IPS-18c (cell line): ENCODE results near the gene CCDC87.
A peak's percentile ranks its signal among the peaks of the same experiment; 100 is the strongest.
"Not testable (repeated sequence)": the region's sequence is repeated elsewhere in the genome, so short reads cannot be mapped to it uniquely, and the experiment has no call there.

Experiments used
- H3K4me3 ChIP-seq: 2 replicates; pipeline ENCODE4 v1.7.0; 2013; ENCODE audit warnings: low read depth, mild to moderate bottlenecking, low read length, moderate library complexity; ENCODE audit not compliant: insufficient read depth
- H3K9me3 ChIP-seq: one replicate; pipeline ENCODE4 v1.6.1; 2013; ENCODE audit warnings: mild to moderate bottlenecking, low read length, moderate library complexity; ENCODE audit not compliant: control insufficient read depth, insufficient read depth

CCDC87 gene

GRCh38 chr11:66546966-66547661 is 45.7 kb downstream of the CCDC87 start:
- Histone ChIP-seq H3K4me3 (peak overlapping the region; percentile 95), H3K9me3 (no peaks in the 10 kb centered on the region)

GRCh38 chr11:66546368-66546965 is 46.4 kb downstream of the CCDC87 start, which contains the start of gene ACTN3:
ACTN3 (plus strand) TSS chr11:66546903; CDS start chr11:66546938, 35 bp downstream.
- Histone ChIP-seq H3K4me3 (peak within 1 kb of the TSS; percentile 95), H3K9me3 (no peaks in the 10 kb centered on the region)

- Histone ChIP-seq H3K9me3 (no peaks in the 10 kb centered on the region), H3K4me3 (peak within 1 kb of the TSS; percentile 95)
Measured at GRCh38 chr11:66545701-66546367, 47.0 kb downstream of the CCDC87 start, which contains the start of gene ZDHHC24. ZDHHC24 (minus strand) TSS chr11:66546048; CDS start chr11:66546003, 45 bp downstream.

GRCh38 chr11:66544952-66545351 is 47.9 kb downstream of the CCDC87 start:
- peak overlapping the region; percentile 95; the same call in 1 of the 2 replicates for H3K4me3 ChIP-seq
- not testable (repeated sequence) for H3K9me3 ChIP-seq

DNA sequence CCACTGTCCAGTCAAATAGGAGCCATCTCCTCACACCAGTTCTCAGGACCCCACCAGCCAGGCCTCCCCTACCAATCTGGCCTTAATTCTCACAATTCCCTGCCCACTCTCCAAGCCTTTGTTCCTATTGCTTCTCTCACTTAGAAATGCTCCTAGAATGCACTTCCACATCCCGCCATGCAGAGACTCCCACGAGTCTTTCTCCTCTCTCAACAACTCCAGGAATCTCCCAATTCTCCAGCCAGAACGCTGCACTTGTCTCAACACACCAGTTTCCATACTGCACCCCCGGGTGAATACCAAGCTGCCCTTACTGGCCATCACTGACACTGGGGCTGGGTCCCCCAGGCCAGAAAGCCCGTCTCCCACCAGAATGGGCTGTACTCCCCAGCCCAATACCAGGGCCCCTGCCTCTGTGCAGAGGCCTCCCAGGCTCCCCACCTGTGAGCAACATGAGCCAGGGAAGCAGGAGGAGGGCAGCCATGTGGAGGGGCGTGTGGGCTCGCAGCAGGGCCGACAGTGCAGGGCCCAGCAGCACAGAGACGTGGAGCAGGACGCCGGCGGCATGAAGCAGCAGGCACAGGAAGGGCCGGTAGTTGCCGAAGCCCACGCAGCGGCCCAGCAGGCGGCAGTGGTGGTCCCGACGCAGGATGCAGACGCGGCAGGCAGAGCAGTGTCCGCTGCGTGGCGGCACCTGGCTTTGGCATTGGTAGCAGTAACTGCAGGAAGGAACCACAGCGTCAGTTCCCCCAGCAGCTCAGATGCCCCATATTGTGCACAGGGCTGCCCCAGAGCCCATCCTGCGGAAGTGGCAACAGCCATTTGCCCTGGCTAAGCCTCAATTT is 49.4 kb downstream of the CCDC87 start:
- H3K4me3 ChIP-seq = no peak overlapping the region
- no peaks in the 10 kb centered on the region for H3K9me3 ChIP-seq

DNA sequence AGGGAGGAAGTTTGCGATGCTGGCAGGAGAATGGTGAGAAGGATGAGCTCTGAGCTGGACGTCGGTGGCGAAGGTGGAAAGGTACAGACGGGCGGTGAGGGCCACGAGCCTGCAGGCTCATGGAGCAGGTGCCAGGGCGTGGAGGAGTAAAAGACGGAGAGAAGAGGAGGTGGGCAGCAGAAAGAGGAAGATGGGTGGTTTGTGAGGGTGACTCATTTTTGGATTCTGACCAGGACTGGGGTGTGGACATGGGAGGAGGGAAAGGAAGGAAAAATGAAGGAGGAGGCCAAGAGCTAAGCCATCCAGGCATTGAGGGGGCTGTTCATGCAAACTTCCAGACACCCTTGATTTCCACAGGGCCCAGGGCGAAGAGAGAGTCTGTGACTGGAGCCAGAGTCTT is 50.5 kb downstream of the CCDC87 start:
- Histone ChIP-seq H3K9me3 (no peaks in the 10 kb centered on the region), H3K4me3 (no peak overlapping the region)

DNA sequence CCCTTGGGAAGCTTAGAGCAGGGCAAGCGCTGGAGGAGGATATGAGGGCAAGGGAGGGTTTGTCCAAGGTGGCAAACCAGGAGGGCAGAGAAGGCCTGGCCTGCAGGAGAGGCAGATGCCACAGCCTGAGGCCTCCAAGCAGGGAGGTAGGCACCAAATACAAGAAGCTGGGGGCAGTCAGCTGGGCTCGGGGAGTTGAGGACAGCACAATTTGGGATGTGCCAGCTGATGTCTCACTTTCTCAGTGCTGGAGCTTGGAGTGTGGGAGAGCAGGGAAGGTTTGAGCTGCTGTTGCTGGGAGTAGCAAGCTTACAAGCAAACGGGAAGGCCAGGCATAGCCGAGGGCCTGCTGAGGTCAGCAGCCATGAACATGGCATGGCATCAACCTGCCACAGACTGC is 51.0 kb downstream of the CCDC87 start:
- no peaks in the 10 kb centered on the region for H3K9me3 ChIP-seq

DNA sequence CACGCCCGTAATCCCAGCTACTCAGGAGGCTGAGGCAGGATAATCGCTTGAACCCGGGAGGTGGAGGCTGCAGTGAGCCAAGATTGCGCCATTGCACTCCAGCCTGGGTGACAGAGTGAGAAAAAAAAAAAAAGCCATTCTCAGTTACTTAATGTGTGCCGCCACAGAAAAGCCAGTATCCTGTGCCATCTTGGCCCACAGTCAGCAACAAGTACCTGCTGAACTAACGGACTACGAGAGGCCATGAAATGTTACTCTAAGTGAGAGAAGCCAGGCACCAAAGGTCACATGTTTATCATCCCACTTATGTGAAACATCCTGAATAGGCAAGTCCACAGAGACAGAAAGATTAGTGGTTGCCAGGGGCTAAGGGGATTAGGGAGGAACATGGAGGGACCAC is 52.3 kb downstream of the CCDC87 start:
- not testable (repeated sequence) for H3K9me3 ChIP-seq, H3K4me3 ChIP-seq

More for the DNA sequence above, 51.0 kb downstream of the CCDC87 start:
- no peak overlapping the region for H3K4me3 ChIP-seq
